Gastroesophageal sphincter (tissue), 4 donors: Measurements from ENCODE around the gene CD247. TPM values are rescaled to one million over a fixed set of nuclear protein-coding genes. Genes with fewer than 3 reads are reported as not detected.

Experiments
- ATAC-seq: fragments of 150-250 bp; one replicate; pipeline ENCODE4 v1.9.1; 2016; ENCODE audit warnings: mild to moderate bottlenecking, moderate library complexity
- H3K27ac ChIP-seq, 4 donors: fragments of 200-600 bp; sonication (generic) in 3 of 4; 1 replicate in 3 of 4; 2 replicates in 1 of 4; pipeline ENCODE4 v1.5.1; 2016 to 2019
- H3K27me3 ChIP-seq: fragments of 200-600 bp; sonication (generic); one replicate; pipeline ENCODE4 v1.5.1; 2019
- H3K36me3 ChIP-seq, 2 donors: fragments of 200-600 bp; sonication (generic); one replicate each; pipeline ENCODE4 v1.5.1; 2019; ENCODE audit warnings: control low read depth in 1 of 2
- H3K4me1 ChIP-seq, 3 donors: fragments of 200-600 bp; sonication (generic); 1 replicate in 2 of 3; 2 replicates in 1 of 3; pipeline ENCODE4 v1.5.1; 2016 to 2019; ENCODE audit warnings: control low read depth in 2 of 3
- H3K4me3 ChIP-seq, 2 donors: fragments of 200-600 bp; sonication (generic); one replicate each; pipeline ENCODE4 v1.5.1; 2019; ENCODE audit warnings: mild to moderate bottlenecking in 1 of 2, moderate library complexity in 1 of 2
- H3K9me3 ChIP-seq, 3 donors: fragments of 200-600 bp; sonication (generic); one replicate each; pipeline ENCODE4 v1.5.1; 2017 to 2019; ENCODE audit warnings: control low read depth in 2 of 3
- CTCF ChIP-seq, 4 experiments: fragments of 200-600 bp in 2 of 4; fragments of 450-650 bp in 2 of 4; sonication (generic) in 1 of 4; IDR thresholded peaks; one replicate each; pipeline ENCODE4 v1.5.1; 2017 to 2019; ENCODE audit warnings: antibody characterized with exemption in 4 of 4, mild to moderate bottlenecking in 2 of 4, moderate library complexity in 2 of 4
- EP300 ChIP-seq: sonication (generic); formaldehyde crosslinking; IDR thresholded peaks from one replicate; pipeline ENCODE4 v1.6.1; 2017; ENCODE audit warnings: antibody characterized with exemption, mild to moderate bottlenecking
- POLR2A ChIP-seq, 2 donors: fragments of 450-650 bp; IDR thresholded peaks; one replicate each; pipeline ENCODE4 v1.6.1; 2017; ENCODE audit warnings: antibody characterized with exemption in 2 of 2, mild to moderate bottlenecking in 2 of 2, moderate library complexity in 1 of 2
- POLR2AphosphoS5 ChIP-seq: sonication (generic); formaldehyde crosslinking; IDR thresholded peaks from one replicate; pipeline ENCODE4 v1.6.1; 2017; ENCODE audit warnings: antibody characterized with exemption
- WGBS, 2 donors: methylation state at CpG; one replicate each; pipeline ENCODE4 v1.1.5; 2018; ENCODE audit warnings: low coverage in 1 of 2; 5-methylcytosine and 5-hydroxymethylcytosine counted together
- total RNA-seq, 4 donors: library from RNA; depleted of rRNA; stranded (reverse); fragments of >200 nt; gene quantifications; one replicate each; pipeline ENCODE4 v1.1.0, GENCODE V29; 2016

Gene CD247
- total RNA-seq, 4 donors from 2014 or later, result 0.31 to 1.3 (median 0.45) TPM; not detected in 1

DNA sequence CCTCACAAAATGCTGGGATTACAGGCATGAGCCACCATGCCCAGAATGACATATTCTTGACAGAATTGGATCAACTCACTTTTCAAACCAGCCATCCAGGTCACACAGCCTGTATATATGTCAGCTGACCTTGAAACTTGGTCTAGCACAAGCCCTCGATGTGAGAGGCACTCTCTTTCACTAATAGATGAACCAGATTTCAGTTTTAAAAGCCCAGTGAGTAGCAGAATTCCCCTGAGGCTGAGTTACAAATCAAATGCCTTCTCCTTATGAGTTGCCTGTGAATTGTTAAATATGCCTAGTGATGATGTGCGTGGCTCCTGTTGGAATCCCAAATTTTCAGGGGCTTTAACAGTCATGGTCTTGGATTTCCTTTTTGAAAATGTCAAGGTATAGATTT lies 88.7 kb downstream of the CD247 start:
- no peaks in the 10 kb centered on the region for H3K4me1 ChIP-seq
- peaks cover 2% of the 10 kb centered on the region for H3K27me3 ChIP-seq
- no peak overlapping the region for H3K27ac ChIP-seq
- whole genome bisulfite sequencing, 2 donors, result 38 to 61% methylated on average over 1 to 2 of the region's 2 CpGs
- peaks cover 0 to 11% of the 10 kb centered on the region in 2 donors for H3K36me3 ChIP-seq
- TF ChIP-seq CTCF (IDR thresholded peaks at IDR 0.05) (no peak), EP300 (no peak), POLR2A (IDR thresholded peaks at IDR 0.05) (no peak), POLR2AphosphoS5 (no peak)
- H3K9me3 ChIP-seq, result no peaks in the 10 kb centered on the region
- no peak overlapping the region for H3K4me3 ChIP-seq
- ATAC-seq, result no peak

GRCh38 chr1:167428395-167428794 lies 89.9 kb downstream of the CD247 start:
- Histone ChIP-seq H3K4me1 (no peaks in the 10 kb centered on the region), H3K36me3 (peaks cover 0 to 19% of the 10 kb centered on the region in 2 donors), H3K9me3 (no peaks in the 10 kb centered on the region), H3K27ac (no peak overlapping the region), H3K27me3 (no peaks in the 10 kb centered on the region), H3K4me3 (no peak overlapping the region)
- no peak for ATAC-seq
- 50 to 53% methylated on average over 1 to 2 of the region's 2 CpGs for WGBS, 2 donors
- TF ChIP-seq EP300, result no peak
- no peak for TF ChIP-seq CTCF (IDR thresholded peaks at IDR 0.05)
- TF ChIP-seq POLR2A (IDR thresholded peaks at IDR 0.05), result no peak
- TF ChIP-seq POLR2AphosphoS5, result no peak

GRCh38 chr1:167427848-167428247 lies 90.5 kb downstream of the CD247 start:
- TF ChIP-seq POLR2AphosphoS5 (no peak), POLR2A (IDR thresholded peaks at IDR 0.05) (no peak), EP300 (no peak), CTCF (IDR thresholded peaks at IDR 0.05) (no peak)
- Histone ChIP-seq H3K4me1 (no peaks in the 10 kb centered on the region), H3K36me3 (peaks cover 0 to 19% of the 10 kb centered on the region in 2 donors), H3K27ac (no peak overlapping the region), H3K4me3 (no peak overlapping the region), H3K9me3 (no peaks in the 10 kb centered on the region), H3K27me3 (no peaks in the 10 kb centered on the region)
- no peak for ATAC-seq
- WGBS, 2 donors, result 53% methylated on average over 5 of the region's 5 CpGs; no CpG with 5 or more reads in 1 of the 2 donors

- Histone ChIP-seq H3K36me3 (peaks cover 0 to 19% of the 10 kb centered on the region in 2 donors), H3K27ac (no peak overlapping the region), H3K9me3 (no peaks in the 10 kb centered on the region), H3K4me1 (no peaks in the 10 kb centered on the region), H3K4me3 (no peak overlapping the region), H3K27me3 (no peaks in the 10 kb centered on the region)
- ATAC-seq, result no peak
- no peak for TF ChIP-seq EP300
- WGBS, 2 donors, result 71 to 90% methylated on average over 1 to 2 of the region's 4 CpGs
Measured at GRCh38 chr1:167426716-167427115, 91.6 kb downstream of the CD247 start.

DNA sequence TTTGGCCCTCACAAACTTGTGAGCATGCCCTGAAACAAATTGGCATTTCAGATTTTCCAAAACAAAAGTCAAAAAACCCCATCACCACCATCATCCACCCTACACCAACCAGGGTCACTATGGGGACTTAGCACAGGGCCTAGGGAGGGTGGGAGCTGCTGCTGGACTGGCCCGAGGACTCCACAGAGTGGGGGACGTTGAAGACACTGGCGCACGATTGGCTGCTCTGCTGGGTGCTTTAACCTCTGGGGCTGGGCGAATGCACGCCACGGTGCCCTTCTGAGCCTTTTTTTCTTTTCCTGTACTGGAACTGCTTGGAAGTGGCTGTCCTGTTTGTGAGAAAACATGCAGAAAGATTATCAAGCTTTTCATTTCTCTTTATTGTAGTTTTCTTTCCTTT lies 92.8 kb downstream of the CD247 start:
- TF ChIP-seq POLR2A (IDR thresholded peaks at IDR 0.05), result no peak
- TF ChIP-seq EP300, result no peak
- TF ChIP-seq CTCF (IDR thresholded peaks at IDR 0.05), result no peak
- TF ChIP-seq POLR2AphosphoS5, result no peak
- Histone ChIP-seq H3K27ac (no peak overlapping the region), H3K4me3 (no peak overlapping the region), H3K9me3 (no peaks in the 10 kb centered on the region), H3K27me3 (no peaks in the 10 kb centered on the region), H3K4me1 (no peaks in the 10 kb centered on the region), H3K36me3 (peaks cover 0 to 19% of the 10 kb centered on the region in 2 donors)
- ATAC-seq, result no peak
- WGBS, 2 donors, result no CpG with 5 or more reads among the region's 7 CpGs
